DMS53 treated with DMSO at 0.1 percent for 48 hours (cell line): ENCODE results near the gene RPN1.

Experiments
- DNase-seq: peaks from one replicate; lab custom pipeline; 2025; ENCODE audit not compliant: unreplicated experiment; lab: John Stamatoyannopoulos, UW

The RPN1 gene

DNA sequence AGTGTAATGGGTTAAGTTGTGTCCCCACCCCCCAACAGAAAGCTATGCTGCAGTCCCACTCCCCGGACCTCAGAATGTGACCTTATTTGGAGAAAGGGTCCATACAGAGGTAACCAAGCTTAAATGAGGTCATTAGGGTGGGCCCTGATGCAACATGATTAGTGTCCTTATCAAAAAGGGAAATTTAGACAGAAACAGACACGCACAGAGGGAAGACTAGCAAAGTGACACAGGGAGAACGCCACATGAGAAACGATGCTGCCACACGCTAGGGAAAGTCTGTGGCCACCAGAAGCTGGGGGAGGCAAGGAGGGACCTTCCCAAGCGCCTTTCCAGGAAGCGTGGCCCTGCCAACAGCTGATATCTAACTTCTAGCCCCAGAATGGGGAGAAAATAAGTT, 65.4 kb downstream of the RPN1 start:
- no peak for DNase-seq

- peak; percentile 76 for DNase-seq
These were observed 66.1 kb downstream of the RPN1 start for GRCh38 chr3:128584412-128585020.

GRCh38 chr3:128581566-128581965, 69.1 kb downstream of the RPN1 start:
- DNase-seq, result no peak

- DNase-seq, result no peak
These were observed 70.7 kb downstream of the RPN1 start for GRCh38 chr3:128579927-128580326.

GRCh38 chr3:128578346-128578745, 72.3 kb downstream of the RPN1 start:
- DNase-seq, result no peak

GRCh38 chr3:128577711-128578110, 72.9 kb downstream of the RPN1 start:
- no peak for DNase-seq

DNA sequence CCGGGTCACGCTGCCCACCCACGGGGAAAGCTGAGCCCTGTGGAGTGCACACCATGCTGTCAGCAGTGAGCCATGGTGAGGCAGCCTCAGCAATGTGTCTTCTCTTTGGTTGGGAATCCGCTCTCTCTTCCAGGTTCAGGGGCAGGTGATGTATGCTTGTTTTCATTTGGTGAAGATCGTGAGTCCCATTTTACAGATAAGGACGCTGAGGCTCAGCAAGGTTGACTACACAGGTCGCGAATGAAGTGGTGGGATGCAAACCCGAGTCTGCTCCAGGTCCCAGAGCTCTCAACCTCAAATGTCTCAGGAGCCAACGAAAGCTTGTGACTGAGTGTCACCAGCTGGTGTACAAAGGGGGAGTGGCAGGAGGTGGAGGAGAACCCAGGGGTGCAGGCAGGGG, 74.3 kb downstream of the RPN1 start:
- DNase-seq, result no peak

DNA sequence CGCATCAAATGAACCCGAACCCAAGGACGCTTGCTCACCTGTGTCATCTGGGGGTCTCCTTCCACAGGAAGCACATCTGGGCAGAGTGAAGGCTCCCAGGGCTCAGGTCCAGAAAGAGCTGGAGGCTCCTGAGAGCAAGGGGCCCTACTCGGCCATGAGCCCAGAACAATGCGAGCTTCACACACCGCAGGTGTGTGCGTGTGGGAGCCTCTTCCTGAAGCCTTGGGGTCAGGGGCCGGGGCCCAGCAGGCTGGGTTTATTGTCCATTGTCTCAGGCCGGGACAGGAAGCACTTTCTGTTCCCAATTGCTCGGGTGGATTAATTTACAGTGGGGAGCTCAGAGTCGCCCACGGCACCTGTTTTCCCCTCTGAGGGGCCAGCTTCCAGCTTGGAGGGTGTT, 74.8 kb downstream of the RPN1 start:
- no peak for DNase-seq

GRCh38 chr3:128573707-128574162, 76.9 kb downstream of the RPN1 start:
- DNase-seq, result no peak

DNA sequence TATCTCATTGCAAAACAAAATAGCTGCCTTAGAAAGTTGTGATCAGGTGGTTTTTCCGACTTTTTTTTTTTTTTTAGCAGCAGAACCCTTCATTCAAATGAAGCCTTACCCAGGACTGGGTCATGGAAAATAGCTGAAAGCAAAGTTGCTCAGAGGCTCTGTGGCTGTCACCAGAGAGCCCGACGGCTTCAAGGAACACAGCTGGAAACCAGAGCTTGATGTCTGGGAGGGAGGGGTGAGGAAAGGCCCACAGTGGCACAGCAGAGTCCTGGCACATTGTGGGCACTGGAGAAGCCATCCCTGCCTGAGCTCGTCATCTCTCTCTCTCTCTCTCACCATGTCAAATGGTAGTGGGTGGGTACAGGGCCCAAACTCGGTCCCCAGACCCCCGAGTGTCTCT, 77.5 kb downstream of the RPN1 start:
- no peak for DNase-seq

- DNase-seq, result no peak
These were observed 77.9 kb downstream of the RPN1 start for GRCh38 chr3:128572644-128573105.

- no peak for DNase-seq
These were observed 78.6 kb downstream of the RPN1 start for GRCh38 chr3:128572013-128572412.
